ENCODE data around the gene PCBP3. TPM values are rescaled to one million over a fixed set of nuclear protein-coding genes. Genes with fewer than 3 reads are reported as not detected.

The PCBP3 gene
- total RNA-seq, 4 donors from 2014 or later = 0.13 to 0.26 TPM; not detected in 2

GRCh38 chr21:45698493-45699184 lies 55.1 kb downstream of the PCBP3 start:
- in situ Hi-C loops (cut with MboI; ENCODE audit: low sequenced_read_pairs in 4 of 4) (loop anchor here in 1 of 4 donors (25.0 kb wide), 1 partner anchor 111 kb away; no protein-coding TSS in a partner anchor), intact Hi-C loops (cut with DNase I; ENCODE audit: low total_unique reads) (no loop called here)
- DNase-seq = no peak

GRCh38 chr21:45699251-45699942 lies 55.9 kb downstream of the PCBP3 start:
- in situ Hi-C loops (cut with MboI; ENCODE audit: low sequenced_read_pairs in 4 of 4) (loop anchor here in 1 of 4 donors (25.0 kb wide), 1 partner anchor 112 kb away; no protein-coding TSS in a partner anchor), intact Hi-C loops (cut with DNase I; ENCODE audit: low total_unique reads) (no loop called here)
- H3K4me3 ChIP-seq = no peak overlapping the region
- no peaks in the 10 kb centered on the region for H3K4me1 ChIP-seq
- H3K27me3 ChIP-seq = no peaks in the 10 kb centered on the region
- no peak for ATAC-seq
- no peaks in the 10 kb centered on the region for H3K36me3 ChIP-seq
- no peak for DNase-seq
- H3K9me3 ChIP-seq = no peaks in the 10 kb centered on the region
- TF ChIP-seq CTCF (IDR thresholded peaks at IDR 0.05 in 4 of 5, conservative IDR thresholded peaks at IDR 0.05 in 1 of 5) (no peak), POLR2A (IDR thresholded peaks at IDR 0.05) (no peak)
- no peak overlapping the region for H3K27ac ChIP-seq

More at GRCh38 chr21:45698493-45699184, 55.1 kb downstream of the PCBP3 start:
- H3K4me3 ChIP-seq = no peak overlapping the region
- no peaks in the 10 kb centered on the region for H3K9me3 ChIP-seq
- no peak for ATAC-seq
- no peak for TF ChIP-seq CTCF (IDR thresholded peaks at IDR 0.05 in 4 of 5, conservative IDR thresholded peaks at IDR 0.05 in 1 of 5)
- no peak for TF ChIP-seq POLR2A (IDR thresholded peaks at IDR 0.05)
- no peaks in the 10 kb centered on the region for H3K36me3 ChIP-seq
- no peaks in the 10 kb centered on the region for H3K27me3 ChIP-seq
- no peaks in the 10 kb centered on the region for H3K4me1 ChIP-seq
- H3K27ac ChIP-seq = no peak overlapping the region

- Histone ChIP-seq H3K4me3 (no peak overlapping the region), H3K27ac (no peak overlapping the region), H3K36me3 (no peaks in the 10 kb centered on the region), H3K27me3 (no peaks in the 10 kb centered on the region), H3K9me3 (no peaks in the 10 kb centered on the region), H3K4me1 (no peaks in the 10 kb centered on the region)
- no peak for ATAC-seq
- no peak for DNase-seq
- in situ Hi-C loops (cut with MboI; ENCODE audit: low sequenced_read_pairs in 4 of 4) (loop anchor here in 1 of 4 donors (25.0 kb wide), 1 partner anchor 113 kb away; no protein-coding TSS in a partner anchor), intact Hi-C loops (cut with DNase I; ENCODE audit: low total_unique reads) (no loop called here)
- no peak for TF ChIP-seq POLR2A (IDR thresholded peaks at IDR 0.05)
- TF ChIP-seq CTCF (IDR thresholded peaks at IDR 0.05 in 4 of 5, conservative IDR thresholded peaks at IDR 0.05 in 1 of 5) = no peak
These were observed 56.4 kb downstream of the PCBP3 start for GRCh38 chr21:45699966-45700365.

- intact Hi-C loops (cut with DNase I; ENCODE audit: low total_unique reads) = no loop called here
- Histone ChIP-seq H3K36me3 (no peaks in the 10 kb centered on the region), H3K27me3 (no peaks in the 10 kb centered on the region), H3K27ac (no peak overlapping the region), H3K4me1 (no peaks in the 10 kb centered on the region), H3K4me3 (no peak overlapping the region), H3K9me3 (no peaks in the 10 kb centered on the region)
- TF ChIP-seq POLR2A (IDR thresholded peaks at IDR 0.05) (no peak), CTCF (IDR thresholded peaks at IDR 0.05 in 4 of 5, conservative IDR thresholded peaks at IDR 0.05 in 1 of 5) (no peak)
- DNase-seq (no peak), ATAC-seq (no peak)
- in situ Hi-C loops (cut with MboI; ENCODE audit: low sequenced_read_pairs in 4 of 4) = no loop called here
These were observed 56.9 kb downstream of the PCBP3 start for GRCh38 chr21:45700461-45700860.

All from gastrocnemius medialis (tissue), 4 donors.